CD4-positive, alpha-beta T cell treated with Interleukin-10 for 1 hour (primary cell): ENCODE measurements around the gene NUP98.
"Not testable (repeated sequence)": the region's sequence is repeated elsewhere in the genome, so short reads cannot be mapped to it uniquely, and the experiment has no call there.

Experiments
- DNase-seq: peaks from one replicate; pipeline ENCODE4 v3.0.0-alpha.2; 2020

The NUP98 gene

DNA sequence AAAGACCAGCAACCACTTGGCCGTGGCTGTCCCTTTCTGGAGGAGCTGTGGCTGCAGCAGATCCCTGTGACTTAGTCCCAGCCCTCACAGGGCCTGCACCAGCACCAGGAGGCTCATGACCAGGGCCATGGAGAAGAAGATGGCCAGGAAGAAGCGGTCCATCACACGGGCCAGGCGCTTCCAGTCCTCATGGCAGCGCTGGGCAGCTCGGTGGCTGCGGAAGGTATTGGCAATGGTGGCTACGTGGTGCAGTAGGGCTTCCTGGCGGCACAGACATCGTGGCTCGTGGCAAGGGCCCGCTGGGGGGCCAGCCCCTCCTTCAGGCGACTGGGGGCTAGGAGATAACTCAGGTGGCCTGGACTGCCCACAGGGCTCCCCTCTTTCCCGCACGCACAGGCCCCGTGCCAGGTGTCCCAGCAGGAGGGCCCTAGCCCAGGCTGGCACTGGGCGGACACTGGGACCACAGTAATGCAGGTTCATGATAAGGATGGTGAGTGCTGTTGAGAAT lies 131.3 kb downstream of the NUP98 start:
- DNase-seq: no peak

DNA sequence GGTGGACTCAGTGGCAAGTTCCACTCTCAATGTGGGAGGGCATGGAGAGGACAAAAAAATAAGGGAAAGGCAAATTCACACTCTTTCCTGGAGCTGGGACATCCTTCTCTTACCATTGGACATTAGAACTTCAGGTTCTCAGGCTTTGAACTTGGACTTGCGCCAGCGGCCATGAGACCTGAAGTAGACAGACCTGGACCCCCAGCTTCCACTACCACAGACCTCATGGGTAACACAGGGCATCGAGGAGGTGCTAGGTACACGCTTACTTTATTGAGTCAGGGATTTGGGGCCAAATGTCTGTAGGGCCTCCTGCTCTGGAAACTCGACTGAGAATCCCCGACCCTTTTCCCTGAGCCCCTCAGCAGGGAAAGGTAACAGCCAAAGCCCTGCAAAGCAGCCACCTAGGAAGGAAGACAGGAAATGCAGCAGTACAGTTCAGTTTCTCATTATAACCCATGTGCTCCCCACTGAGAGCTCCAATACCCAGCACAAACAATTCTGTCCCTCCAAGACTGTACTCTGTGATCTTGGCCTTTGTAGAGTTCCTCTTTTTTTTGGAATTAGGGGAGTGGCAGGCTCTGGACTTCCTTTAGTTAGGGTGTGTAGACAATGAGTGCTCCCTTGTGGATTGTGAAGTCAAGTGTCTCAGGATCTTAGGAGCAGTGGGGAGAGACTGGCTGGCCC lies 131.9 kb downstream of the NUP98 start:
- DNase-seq: no peak

DNA sequence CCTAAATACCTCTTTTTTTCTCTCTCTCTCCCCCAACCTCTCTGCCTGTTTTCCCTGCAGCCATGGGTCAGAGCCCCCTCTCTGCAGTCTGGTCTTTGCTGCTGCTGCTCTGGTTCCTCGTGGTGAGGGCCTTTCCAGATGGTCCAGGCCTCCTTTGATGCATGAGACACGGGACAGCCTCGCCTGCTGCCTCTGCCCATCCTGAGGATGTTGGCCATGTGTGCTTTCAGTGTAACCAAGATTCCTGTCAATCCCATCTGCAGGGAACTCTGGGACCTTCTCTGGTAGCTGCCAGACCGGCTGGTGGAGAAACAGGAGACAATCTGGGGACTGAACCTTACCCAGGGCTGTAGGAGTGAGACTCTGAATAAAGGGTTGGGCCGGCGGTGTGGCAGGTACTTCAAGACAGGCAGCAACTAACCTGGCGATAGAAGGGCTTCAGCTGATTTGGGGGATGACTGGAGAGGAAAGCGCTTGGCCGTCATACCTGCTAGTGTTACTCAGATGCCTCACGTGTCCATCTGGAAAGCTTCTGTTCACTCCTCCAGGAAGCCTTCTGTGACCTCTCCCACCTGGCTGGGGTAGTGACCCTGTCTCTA lies 133.2 kb downstream of the NUP98 start:
- no peak for DNase-seq

DNA sequence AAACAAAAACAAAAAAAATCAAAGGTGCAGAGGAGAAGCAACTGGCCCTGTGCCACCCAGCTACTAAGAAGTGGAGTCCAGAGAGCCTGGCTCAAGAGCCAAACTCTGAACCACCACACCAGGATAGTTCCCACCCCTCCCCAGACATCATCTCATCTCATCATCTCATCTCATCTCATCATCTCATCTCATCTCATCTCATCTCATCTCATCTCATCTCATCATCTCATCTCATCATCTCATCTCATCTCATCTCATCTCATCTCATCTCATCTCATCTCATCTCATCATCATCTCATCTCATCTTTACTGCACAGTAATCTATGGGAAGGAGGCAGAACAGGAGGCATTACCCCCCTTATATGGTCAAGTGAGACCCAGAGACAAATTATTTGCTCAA lies 134.5 kb downstream of the NUP98 start:
- DNase-seq: no peak

DNA sequence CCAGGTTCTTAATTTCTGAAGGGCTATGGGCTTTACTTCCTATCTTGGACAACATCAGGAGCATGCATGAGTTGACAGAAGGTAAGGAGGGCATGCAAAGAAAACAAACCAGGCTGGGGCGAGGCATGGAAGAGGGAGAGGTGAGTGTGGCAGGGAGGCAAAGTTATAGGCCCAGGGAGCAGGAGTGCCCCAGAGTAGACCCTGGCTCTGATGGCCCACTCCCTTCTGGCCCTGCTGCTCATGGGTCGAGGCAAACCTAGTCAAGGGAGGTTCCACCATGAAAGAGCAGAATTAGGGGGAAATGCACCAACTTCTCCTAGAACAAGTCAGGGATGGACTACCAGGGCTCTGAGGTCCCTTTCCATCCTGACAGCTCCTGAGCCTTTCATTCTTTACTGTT lies 136.4 kb downstream of the NUP98 start:
- no peak for DNase-seq

DNA sequence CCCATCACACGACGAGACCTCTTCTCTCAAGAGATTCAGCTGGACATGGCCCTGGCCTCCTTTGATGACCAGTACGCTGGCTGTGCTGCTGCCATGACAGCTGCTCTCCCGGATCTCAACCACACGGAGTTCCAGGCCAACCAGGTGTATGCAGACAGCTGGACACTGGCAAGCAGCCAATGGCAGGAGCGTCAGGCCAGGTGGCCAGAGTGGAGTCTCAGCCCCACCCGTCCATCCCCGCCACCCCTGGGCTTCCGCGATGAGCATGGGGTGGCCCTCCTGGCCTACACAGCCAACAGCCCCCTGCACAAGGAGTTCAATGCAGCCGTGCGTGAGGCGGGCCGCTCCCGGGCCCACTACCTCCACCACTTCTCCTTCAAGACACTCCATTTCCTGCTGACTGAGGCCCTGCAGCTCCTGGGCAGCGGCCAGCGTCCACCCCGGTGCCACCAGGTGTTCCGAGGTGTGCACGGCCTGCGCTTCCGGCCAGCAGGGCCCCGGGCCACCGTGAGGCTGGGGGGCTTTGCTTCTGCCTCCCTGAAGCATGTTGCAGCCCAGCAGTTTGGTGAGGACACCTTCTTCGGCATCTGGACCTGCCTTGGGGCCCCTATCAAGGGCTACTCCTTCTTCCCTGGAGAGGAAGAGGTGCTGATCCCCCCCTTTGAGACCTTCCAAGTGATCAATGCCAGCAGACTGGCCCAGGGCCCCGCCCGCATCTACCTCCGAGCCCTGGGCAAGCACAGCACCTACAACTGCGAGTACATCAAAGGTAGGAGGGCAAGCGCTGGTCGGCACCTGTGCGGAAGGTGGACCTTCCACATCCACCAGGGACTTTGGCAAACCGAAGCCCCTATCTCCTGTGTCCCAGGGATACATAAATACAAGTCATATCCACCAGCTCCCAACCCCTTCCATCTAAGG lies 137.5 kb downstream of the NUP98 start:
- no peak for DNase-seq

DNA sequence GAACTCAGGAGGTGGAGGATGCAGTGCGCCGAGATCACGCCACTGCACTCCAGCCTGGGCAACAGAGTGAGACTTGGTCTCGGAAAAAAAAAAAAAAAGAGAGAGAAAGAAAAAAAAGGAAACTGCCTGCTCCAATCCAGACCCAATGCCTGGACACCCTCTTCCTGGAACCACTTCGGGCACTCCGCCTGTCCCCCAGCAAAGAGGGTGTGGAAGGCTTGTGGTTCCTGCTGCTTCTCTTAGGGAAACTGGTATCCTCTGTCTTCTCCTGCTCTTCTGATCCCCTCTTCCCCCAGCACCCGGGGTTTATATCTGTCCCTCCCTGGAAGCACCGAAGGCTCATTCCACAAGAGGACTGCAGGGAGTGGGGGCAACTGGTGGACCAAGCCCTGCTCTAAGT lies 139.1 kb downstream of the NUP98 start:
- no peak for DNase-seq

DNA sequence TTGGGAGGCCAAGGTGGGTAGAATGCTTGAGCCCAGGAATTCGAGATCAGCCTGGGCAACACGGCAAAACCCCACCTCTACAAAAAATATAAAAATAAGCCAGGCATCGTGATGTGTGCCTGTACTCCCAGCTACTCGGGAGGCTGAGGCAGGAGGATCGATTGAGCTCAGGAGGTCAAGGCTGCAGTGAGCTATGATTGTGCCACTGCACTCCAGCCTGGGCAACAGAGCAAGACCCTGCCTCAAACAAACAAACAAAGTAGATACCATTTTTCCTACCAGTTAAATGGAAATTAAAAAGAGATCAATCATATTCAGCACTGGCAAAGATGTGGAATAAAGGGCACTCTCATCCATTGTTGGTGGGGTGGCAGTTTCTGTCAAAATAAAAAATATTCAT lies 140.0 kb downstream of the NUP98 start:
- DNase-seq: not testable (repeated sequence)

DNA sequence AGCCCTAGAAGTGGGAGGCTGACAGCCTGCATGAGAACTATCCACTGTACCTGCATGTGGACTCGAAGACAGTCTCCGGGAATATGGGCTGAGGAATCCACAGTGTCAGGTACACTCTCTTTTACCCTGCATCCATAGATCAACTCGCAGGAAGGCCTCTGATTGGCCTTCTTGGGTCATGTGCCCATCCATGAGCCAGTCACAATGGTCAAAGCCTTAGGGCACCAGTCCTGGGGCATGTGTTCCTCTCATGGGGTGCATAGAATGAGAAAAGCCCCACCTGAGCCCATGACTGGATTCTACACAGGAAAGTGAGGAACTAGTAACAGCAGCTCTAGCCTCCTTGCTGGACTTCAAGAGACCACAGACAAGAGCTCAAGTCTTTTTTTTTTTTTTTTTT lies 141.8 kb downstream of the NUP98 start:
- no peak for DNase-seq

DNA sequence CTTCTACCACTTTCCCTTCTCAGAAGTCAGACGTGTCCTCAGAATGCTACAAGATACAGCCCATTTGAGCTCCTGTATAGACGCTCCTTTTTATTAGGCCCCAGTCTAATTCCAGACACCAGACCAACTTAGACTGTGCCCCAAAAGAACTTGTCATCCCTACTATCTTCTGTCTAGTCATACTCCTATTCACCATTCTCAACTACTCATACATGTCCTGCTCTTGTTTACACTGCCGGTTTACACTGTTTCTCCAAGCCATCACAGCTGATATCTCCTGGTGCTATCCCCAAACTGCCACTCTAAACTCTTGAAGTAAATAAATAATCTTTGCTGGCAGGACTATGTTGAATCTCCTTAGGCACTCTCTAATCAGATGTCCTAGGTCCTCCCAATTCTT lies 144.8 kb downstream of the NUP98 start:
- DNase-seq: not testable (repeated sequence)

DNA sequence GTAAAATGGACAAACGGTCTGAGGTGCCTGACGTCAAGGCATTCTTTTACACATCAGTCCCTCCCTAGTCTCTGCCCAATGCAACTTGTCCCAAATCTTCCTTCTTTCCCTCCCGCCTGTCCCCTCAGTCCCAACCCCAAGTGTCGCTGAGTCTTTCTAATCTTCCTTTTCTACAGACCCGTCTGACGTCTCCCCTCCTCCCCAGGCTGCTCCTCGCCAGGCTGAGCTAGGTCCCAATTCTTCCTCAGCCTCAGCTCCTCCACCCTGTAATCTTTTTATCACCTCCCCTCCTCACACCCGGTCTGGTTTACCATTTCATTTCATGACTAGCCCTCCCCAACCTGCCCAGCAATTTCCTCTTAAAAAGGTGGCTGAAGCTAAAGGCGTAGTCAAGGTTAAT lies 148.0 kb downstream of the NUP98 start:
- not testable (repeated sequence) for DNase-seq

DNA sequence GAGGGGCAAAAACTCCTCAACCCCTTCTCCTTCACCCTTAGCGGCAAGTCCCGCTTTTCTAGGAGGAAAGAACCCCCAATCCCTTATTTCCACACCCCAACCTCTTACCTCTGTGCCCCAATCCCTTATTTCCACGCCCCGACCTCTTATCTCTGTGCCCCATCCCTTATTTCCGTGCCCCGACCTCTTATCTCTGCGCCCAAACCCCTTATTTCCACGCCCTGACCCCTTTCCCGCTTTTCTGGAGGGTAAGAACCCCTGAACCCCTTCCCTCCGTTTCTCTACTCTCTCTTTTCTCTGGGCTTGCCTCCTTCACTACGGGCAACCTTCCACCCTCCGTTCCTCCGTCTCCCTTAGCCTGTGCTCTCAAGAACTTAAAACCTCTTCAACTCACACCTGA lies 148.5 kb downstream of the NUP98 start:
- not testable (repeated sequence) for DNase-seq

DNA sequence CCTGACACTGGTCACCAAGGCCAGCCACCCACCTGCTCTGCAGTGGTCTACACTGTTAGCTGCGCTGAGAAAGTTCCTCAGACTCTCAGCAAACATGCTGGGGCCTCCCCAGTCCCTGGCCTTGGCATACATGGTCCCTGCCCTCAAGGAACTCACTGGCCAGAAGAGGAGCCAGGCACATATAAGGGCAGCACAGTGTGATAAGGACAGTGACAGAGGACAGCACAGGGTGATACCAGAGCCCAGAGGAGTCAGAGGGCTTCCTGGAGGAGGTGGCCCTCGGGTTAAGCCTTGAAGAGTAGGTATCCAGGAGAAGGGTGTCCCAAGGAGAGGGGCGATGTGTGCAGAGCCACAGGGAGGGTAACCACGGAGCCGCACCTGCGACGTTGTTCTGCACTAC lies 151.8 kb downstream of the NUP98 start:
- no peak for DNase-seq

DNA sequence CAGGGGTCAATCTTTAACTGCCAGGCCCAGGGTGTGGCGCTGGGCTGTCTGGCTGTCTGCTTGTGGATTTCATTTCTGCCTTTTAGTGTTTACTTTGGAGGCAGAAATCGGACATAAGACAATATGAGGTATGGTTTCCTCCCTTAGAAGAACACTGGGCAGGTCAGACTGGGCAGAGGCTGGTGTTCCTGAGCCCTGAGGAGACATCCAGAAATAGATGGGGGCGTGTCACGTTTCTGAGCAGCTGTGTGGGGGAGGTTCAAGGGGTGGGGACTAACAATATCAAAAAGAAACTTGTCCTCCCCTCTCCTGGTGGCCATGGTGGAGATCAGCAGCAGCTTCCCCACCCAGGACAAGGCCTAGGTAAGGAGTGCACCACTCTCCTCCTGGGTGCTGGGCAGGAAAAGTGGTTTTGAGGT lies 152.5 kb downstream of the NUP98 start, which contains the start of gene ART1:
Gene ART1, plus strand, starts transcription at position 312 of the 419 bp plus-strand sequence. CDS start 14,086 bp downstream, outside the sequence.
- no peak for DNase-seq

DNA sequence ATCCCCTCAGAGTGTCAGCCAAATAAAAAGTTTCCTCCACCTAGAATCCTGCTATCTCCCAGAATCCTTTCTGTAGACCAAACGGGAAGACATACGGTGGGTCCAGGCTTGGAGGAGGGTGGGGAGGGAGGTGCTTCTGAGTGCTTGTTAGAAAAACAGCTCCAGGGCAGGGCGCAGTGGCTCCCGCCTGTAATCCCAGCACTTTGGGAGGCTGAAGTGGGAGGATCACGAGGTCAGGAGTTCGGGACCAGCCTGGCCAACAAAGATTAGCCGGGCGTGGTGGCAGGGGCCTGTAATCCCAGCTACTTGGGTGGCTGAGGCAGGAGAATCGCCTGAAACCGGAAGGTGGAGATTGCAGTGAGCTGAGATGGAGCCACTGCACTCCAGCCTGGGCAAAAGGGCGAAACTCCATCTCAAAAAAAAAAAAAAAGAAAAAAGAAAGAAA lies 154.2 kb downstream of the NUP98 start:
- DNase-seq: not testable (repeated sequence)

DNA sequence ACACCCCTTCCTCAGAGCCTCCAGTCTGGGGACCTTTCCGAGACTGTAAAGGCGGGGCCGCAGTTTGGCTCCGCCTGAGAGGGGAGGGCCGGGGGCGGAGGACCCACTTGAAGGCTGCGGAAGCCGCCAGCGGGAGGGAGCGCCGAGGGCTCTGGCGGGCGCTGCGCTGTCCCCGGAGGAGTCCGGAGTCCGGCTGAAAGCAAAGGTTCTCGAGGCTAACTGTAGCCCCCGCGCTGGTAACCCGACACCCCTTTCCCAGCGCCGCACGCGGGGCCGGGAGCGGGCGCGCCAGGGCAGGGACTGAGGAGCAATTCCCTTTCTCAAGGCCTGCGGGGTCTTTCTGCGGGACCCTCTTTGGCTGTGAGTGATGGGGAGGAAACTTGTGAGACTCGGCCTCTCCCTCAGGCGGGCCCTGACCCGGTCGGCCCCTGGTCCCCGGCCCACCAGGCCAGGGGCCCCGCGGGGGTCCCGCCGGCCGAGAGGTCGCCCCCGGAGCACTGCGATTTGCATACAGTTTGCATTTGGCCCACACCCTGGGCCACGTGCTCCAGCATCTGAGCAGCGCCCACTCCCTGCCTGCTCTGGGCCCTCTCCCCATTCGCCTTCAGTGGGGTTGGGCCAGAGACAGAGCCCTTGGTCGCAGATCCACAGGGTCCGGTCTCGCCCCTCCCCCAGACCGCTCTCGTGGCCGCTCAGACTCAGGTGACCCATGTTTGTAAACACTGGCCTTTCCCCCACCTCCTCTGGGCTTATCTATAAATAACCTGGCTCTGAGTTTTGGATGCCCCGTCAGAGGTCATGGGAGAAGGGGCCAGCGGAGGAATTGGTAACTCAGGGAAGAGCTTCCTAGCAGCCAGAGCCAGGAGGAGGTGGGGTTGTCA lies 155.0 kb downstream of the NUP98 start:
- peak; percentile 83 for DNase-seq

DNA sequence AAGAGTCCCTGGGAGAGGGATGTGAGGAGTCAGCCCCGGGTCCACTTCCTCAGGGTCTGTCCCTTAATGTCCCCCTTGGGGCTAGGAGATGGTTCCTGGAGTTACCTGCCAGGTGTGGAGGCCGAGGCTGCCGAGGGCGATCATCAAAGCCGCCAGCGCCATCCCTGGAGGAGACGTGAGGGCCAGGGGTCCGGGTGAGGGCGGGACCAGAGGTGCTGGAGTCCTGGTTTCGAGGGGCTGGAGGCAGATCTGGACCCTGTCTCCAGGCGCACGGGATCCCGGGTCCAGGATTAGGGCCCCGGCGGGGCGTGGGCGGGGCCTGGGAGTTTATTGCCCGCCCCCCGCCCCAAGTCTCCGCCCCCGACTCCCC lies 155.7 kb downstream of the NUP98 start, which contains the start of gene ART5:
Gene ART5, minus strand, starts transcription at position 292 of the 370 bp plus-strand sequence. Its CDS starts 130 bp downstream, at position 162.
- no peak for DNase-seq

DNA sequence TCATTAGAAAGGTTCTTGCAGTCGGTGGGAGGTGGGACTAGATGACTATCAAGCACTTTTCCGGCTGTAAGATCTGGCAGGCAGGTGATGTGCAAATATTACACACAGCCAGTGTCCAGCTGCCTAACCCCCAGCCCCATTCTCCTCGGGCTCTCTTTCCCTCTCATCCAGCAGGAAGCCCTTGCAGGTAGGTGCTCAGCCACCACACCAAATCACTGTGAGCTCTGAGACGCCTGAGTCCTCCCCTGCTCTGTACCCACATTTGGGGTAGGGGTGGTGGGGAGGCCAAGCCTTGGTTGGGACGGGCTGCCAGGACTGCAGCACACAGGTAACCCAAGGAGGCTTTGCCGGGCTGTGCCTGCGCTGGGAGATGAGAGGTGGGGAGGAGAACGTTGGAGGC lies 156.2 kb downstream of the NUP98 start:
- no peak for DNase-seq

DNA sequence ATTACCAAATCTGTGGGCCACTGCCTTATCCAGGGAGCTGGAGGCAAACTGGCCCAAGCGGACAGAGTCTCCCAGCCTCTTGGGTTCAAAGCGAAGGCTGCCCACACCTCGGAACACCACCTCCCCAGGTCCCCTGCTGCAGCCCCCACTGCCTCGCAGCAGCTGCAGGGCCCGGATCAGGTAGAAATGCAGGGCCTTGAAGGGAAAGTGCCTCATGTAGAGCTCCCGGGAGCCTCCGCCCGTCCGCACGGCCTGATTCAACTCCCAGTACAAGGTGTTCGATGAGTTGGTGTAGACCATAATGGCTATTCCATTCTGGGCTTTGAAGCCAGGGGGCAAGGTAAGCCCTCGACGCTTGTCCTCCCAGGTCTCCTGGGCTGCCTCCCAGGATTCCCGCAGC lies 157.5 kb downstream of the NUP98 start:
- DNase-seq: no peak

DNA sequence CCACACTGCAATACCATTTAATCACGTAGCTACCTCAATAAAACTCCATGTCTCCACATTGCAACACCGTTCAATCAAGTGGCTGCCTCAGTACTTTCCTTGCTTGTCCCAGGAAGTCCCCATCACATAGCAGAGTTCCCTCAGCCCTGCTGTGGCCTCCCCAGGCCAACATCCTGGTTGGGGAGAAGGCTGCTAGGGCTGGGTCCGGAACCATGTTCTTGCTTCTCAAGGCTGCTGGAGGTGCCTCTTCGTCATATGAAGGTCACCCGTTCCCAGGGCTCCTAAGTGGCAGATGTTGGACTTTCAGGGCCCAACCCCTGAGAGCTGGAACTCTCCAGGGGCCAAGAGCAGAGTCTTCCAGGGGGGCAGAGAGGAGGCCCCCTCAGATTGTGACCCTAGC lies 158.8 kb downstream of the NUP98 start:
- no peak for DNase-seq

DNA sequence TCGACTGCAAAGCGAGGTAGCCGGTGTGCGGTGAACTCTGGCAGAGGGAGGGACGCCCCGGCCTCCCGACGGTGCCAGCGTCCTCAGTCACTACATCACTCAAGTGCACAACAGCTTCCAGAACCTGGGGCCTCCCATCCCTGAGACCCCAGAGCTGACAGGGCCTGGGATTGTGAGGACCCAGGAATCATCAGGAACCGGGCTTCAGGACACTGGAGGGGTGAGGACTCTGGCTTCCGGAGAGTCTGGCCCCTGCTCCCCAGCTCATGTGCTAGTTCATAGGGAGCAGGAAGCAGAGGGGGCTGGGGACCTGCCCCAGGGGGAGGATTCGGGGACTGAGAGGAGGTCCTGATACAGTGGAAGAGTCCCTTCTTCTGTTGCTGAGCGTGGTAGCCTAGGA lies 160.2 kb downstream of the NUP98 start:
- no peak for DNase-seq

DNA sequence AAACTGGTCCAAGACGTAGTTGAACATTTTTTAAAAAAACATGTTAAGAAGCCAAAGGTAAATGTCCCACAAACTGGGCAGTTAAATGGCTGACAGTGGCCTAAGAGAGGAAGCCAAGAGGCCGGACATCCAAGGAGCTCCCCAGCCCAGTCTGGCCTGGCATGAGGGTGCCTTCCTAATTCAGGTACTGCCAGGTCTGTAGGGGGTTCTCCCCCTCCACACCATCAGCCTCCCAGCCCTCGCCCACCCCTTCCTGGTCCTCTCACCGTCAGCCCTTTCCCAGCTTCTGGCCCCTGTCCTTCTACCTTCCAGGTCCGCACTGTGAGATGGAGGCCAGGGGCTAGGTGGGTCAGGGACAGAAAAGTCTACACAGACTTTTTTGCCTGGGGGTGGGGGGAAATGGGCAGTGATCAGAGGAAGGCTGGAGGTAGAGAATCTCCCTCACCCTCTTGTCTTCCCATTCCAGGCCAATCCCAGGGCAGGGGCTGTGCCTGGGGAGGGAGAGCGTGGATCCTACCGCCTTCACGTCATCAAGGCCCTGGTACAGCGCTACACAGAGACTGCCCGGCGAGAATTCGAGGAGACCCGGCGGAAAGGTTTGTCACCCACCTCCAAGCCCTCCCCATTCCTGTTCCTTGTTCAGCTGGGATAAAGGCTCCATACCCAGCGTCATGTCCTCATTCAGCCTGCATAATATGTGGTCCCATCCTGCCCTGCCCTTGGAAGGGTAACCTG lies 161.5 kb downstream of the NUP98 start:
- no peak for DNase-seq
